ENCODE data around the gene GAREM2. TPM values are rescaled to one million over a fixed set of nuclear protein-coding genes. Genes with fewer than 3 reads are reported as not detected.

Gene GAREM2
- total RNA-seq, 1 experiment from 2014 or later: 2.8 TPM

DNA sequence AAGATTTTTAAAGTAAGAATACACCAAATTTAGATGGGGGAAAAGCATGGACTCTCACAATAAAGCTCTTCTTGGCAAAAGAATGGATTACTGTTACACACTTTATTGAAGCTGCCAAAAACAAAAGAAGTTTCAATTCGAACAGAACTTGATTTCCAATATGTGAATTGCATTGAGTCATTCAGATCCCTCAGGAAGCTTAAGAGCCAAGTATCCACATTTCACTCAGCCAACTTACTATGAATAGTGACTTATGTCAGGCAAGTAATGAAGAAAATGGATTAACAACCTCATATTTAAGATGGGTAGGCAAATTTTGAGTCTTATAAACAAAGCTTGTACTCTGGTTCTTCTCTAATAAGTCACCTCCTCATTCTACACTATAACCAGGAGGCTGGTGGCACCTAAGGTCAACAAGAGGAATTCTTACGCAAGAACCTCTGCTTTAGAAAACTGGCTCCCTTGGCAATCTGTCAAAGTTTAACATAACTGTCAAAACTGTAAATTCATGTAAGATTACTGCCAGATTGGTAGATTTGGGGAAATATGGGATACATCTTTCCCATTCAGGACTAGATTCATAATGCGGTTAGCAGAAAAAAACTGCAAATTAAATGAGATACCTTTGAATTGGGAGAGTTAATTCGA is 65.5 kb downstream of the GAREM2 start:
- BruUV-seq (replicated peaks): no TSS peak
- no peak for TF ChIP-seq EZH2 (IDR thresholded peaks at IDR 0.05; ENCODE audit: borderline replicate concordance, low read depth, low read length, poor library complexity, severe bottlenecking)
- TF ChIP-seq, protein P1, sequence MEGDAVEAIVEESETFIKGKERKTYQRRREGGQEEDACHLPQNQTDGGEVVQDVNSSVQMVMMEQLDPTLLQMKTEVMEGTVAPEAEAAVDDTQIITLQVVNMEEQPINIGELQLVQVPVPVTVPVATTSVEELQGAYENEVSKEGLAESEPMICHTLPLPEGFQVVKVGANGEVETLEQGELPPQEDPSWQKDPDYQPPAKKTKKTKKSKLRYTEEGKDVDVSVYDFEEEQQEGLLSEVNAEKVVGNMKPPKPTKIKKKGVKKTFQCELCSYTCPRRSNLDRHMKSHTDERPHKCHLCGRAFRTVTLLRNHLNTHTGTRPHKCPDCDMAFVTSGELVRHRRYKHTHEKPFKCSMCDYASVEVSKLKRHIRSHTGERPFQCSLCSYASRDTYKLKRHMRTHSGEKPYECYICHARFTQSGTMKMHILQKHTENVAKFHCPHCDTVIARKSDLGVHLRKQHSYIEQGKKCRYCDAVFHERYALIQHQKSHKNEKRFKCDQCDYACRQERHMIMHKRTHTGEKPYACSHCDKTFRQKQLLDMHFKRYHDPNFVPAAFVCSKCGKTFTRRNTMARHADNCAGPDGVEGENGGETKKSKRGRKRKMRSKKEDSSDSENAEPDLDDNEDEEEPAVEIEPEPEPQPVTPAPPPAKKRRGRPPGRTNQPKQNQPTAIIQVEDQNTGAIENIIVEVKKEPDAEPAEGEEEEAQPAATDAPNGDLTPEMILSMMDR (conservative IDR thresholded peaks at IDR 0.05; ENCODE audit: low read depth, low read length): no peak
- DNase-seq (ENCODE audit: low spot score): no peak
- ChIA-PET POLR2A (ENCODE audit: low non-redundant PET) (no interaction called here), CTCF (no interaction called here)
- Histone ChIP-seq H3K36me3 (ENCODE audit: insufficient read depth, low read length, poor library complexity, severe bottlenecking) (peaks cover 51% of the 10 kb centered on the region), H3K9me3 (ENCODE audit: low read depth, low read length, poor library complexity, severe bottlenecking) (no peaks in the 10 kb centered on the region), H3K4me1 (ENCODE audit: insufficient read depth, low read length, poor library complexity, severe bottlenecking) (peaks cover 9% of the 10 kb centered on the region), H3K27me3 (replicated peaks; ENCODE audit: insufficient read depth, low read depth, low read length, poor library complexity) (no peaks in the 10 kb centered on the region), H3K27ac (ENCODE audit: low read depth, low read length, poor library complexity, severe bottlenecking) (no peak overlapping the region), H3K4me3 (ENCODE audit: low read depth, low read length, poor library complexity, severe bottlenecking) (no peak overlapping the region)
- intact Hi-C loops (cut with micrococcal nuclease; ENCODE audit: unreplicated experiment): no loop called here

Other genes starting within 250 kb of the GAREM2 start
- 39.5 and 46.2 TPM in 2 replicates for gene KIF3C, start 190.6 kb upstream of the GAREM2 start, total RNA-seq (2021)
- gene RAB10, start 139.0 kb upstream of the GAREM2 start, total RNA-seq (2021): 135 and 140 TPM in 2 replicates
- gene HADHA, start 71.5 kb downstream of the GAREM2 start, total RNA-seq (2021): 136 and 137 TPM in 2 replicates
- gene HADHB, start 71.9 kb downstream of the GAREM2 start, total RNA-seq (2021): 101 and 106 TPM in 2 replicates
- 48.5 and 62.7 TPM in 2 replicates for gene SELENOI, start 173.1 kb downstream of the GAREM2 start, total RNA-seq (2021)
- 0.39 and 1.1 TPM in 2 replicates for gene ADGRF3, start 173.7 kb downstream of the GAREM2 start, total RNA-seq (2021)
- gene DRC1, start 228.8 kb downstream of the GAREM2 start, total RNA-seq (2021): not detected in 2 replicates

Data from A673 (cell line).